Measurements from ENCODE around the gene VSIG4.
A peak's percentile ranks its signal among the peaks of the same experiment; 100 is the strongest.
"Not testable (repeated sequence)": the region's sequence is repeated elsewhere in the genome, so short reads cannot be mapped to it uniquely, and the experiment has no call there.

Gene VSIG4

GRCh38 chrX:66039944-66040343, at the start of gene VSIG4:
Gene VSIG4, minus strand, starts transcription at chrX:66040080. Its CDS starts 82 bp downstream, at chrX:66039998.
- no peak for DNase-seq

- no peak for DNase-seq
Observed at GRCh38 chrX:66076801-66077200, 36.9 kb upstream of the VSIG4 start.

GRCh38 chrX:66074920-66075879, 35.3 kb upstream of the VSIG4 start:
- DNase-seq: peak; percentile 43

GRCh38 chrX:66071126-66071525, 31.2 kb upstream of the VSIG4 start:
- no peak for DNase-seq

DNA sequence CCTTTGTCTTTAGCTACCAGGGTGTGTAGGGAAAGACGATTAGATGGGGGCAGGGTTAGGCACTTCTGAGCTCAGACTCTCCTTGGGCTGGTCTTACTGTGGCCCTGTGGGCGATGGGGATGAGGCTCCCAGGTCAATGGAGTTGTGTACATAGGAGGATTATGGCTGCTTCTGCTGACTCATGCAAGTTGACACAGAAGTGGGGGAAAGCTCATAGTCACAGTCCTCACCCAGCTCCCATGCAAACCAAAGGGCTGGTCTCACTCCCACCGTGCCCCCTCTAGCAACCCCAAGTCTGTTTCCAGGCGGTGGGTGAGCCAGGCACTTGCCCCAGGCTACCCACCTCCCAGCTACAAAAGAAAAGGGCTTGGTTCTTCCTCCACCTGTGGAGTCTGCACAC, 24.4 kb upstream of the VSIG4 start:
- no peak for DNase-seq

DNA sequence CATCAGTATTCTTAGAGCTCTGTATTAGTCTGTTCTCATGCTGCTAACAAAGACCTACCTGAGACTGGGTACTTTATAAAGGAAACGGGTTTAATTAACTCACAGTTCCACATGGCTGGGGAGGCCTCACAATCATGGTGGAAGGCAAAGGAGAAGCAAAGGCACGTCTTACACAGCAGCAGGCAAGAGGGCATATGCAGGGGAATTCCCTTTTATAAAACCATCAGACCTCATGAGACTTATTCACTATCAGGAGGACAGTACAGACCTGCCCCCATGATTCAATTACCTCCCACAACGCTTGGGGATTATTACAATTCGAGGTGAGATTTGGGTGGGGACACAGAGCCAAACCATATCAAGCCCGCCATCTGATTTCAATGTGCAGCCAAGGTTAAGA, 17.1 kb upstream of the VSIG4 start:
- DNase-seq: not testable (repeated sequence)

DNA sequence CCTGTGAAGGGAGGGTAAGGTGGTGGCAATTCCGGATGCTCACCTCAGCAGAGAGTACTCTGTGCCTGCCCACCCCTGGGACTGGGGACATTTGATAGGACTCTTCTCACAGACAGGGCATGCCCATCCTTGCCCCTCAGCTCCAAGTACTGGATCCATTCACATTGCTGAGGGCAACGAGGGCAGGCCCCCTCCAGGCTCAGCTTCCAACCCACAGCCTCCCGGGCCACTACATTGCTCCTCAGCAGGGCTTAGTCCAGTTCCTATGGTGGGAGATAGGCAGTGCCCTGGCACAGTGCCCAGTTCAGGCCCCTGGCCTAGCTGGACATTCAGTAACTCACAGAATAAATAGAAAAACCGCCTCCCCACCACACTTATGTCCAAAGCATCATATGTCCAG, 15.1 kb upstream of the VSIG4 start:
- DNase-seq: no peak

DNA sequence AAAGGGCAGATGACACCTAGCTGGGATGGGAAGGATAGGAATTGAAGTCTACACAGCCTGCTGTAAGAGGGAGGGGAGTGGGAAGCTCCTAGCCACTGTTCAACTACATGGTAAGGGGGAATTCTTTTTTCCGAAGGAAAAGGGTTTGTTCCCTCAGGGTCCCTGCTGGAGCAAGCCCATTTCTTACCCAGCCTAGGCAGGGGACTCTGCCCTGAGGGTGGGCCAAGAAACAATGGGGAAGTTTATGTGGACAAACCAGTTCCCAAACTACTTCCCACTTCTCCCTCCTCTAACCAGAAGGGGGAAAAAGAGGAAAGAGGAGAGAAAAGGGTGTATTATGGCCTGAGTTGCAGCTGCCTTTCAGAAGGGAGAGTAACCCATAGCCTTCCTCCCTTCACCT, 13.5 kb upstream of the VSIG4 start:
- no peak for DNase-seq

DNA sequence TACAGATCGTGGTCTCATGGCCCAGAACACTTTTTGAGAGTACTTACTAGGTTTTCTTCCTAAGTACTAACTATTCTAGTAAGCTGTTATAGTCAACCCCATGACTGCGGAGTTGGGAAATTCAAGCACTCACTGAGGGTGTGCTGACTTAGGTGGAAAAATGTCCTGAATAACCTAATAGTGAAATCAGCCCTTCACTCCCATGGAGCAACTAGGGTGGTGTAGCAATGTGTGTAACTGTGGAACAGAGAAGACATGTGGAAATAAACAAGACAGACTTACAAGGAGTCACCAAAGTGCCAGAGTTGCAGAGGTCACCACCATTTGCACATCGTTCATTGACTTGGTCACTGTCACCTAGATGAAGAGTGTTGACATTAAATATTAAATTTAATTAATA, 12.1 kb upstream of the VSIG4 start:
- no peak for DNase-seq

GRCh38 chrX:66050140-66050569, 10.3 kb upstream of the VSIG4 start:
- no peak for DNase-seq

- DNase-seq: no peak
Observed at GRCh38 chrX:66049056-66049455, 9.2 kb upstream of the VSIG4 start.

GRCh38 chrX:66046612-66047235, 6.8 kb upstream of the VSIG4 start:
- peak; percentile 35 to 36 for DNase-seq

- no peak for DNase-seq
Observed at GRCh38 chrX:66045894-66046293, 6.0 kb upstream of the VSIG4 start.

GRCh38 chrX:66043584-66043983, 3.7 kb upstream of the VSIG4 start:
- no peak for DNase-seq

GRCh38 chrX:66042307-66043077, 2.6 kb upstream of the VSIG4 start:
- DNase-seq: no peak

DNA sequence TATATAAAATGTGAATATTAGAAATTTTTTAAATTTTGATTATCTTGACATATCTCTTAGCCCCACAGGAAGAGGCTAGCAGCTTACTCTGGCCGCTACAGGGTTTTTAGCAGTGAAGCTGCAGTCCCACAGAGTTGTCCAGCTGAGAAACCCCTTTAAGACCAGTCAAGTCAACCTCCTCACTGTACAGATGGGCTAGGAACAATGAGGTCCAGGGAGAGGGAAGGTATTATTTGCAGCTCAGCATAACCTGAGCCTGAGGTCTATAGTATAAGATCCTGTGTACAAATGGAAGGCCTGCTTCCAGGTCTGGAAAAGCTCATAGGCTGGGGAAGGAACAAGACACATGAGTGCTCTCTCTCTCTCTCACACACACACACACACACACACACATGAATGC, 1.8 kb downstream of the VSIG4 start:
- DNase-seq: no peak

DNA sequence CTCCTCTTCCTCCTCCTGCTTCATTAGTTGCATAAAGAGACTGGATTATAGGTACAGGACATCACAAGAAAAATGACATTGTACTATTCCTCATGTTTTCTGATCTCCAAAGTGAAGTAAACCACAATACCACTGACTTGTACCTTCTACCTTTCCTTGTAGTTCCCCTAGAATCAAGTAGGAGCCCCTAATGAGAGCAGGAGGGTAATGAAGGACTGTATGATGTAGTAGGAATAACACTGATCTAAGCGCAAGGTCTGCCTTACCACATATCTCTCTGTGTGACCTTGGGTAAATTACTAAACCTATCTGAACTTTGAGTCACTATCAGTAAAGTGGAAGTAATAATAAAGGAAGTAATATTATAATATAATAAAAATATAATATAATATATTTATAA, 3.6 kb downstream of the VSIG4 start:
- no peak for DNase-seq

DNA sequence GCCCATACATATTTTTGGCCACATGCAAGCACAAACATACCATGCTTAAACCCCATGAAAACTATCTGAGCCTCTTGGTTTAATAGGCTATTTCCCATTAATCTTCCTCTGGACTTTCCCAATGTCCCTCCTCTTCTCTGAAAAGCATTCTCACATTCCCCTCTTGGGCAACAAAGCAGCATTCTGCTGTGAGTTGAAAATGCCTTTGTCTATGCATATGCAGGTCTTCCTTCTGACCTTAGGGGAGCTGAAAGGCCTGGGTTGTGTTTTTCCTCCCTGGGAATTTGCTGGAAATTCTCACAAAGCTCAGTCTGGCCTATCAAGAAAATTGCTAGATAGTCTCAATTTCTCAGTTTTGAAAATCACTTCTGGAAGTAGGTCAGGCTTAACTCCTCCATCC, 4.2 kb downstream of the VSIG4 start:
- DNase-seq: no peak

DNA sequence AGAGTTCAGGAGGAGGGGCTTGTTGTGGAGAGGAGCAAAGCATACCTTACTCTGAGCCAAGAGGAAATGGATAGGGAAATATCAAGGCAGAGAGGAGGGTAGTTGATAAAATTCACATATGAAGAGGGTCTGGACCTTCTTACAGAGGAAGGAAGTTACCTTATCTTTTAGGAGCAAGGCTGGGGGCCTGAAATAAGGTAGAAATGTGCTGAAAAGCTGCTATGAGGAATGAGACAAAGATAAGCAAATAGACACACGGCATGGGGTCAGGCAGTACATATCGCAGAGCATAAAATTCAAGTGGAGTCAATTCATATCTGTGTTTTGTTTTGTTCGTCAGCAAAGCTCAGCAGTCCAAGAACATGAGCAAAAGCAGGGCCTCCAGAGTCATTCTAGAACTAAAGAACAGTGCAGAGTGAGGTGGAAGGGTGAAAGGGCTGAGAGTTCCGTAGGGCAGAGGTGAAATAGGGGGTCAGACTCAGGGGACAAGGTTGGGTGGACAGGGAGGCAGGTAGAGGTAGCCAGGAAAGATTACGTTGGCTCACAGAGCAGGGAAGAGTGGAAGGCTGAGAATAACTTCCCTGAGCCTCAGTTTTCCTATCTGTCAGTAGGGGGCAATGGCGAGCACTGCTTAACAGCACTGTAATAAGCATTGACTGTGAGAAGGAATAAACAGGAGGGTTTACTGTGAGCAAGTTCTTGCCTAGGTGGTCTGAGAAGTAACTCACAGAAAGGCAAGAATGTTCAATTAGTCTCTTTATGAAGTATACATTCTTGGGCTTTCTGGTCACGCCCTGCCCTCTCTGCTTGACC, 9.2 kb downstream of the VSIG4 start:
- DNase-seq: peak; percentile 35 to 47

DNA sequence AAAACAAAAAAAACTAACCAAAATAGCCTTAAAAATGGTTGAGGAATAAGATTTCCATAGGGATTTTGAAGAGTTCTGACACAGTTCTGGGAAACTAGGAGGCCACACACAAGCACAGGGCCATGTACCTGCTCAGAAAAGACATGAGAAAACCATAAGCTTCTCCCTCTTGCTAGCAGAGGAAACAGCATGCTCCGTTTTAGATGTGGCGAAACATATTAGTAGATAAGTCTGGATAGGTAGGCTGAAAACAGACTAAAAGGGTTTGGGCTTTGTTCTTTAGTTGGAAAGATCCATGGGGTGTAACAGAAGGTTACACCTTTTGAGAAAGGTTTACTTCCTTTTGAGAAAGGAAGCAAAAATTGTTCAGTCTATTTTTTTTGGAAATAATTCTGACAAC, 10.9 kb downstream of the VSIG4 start:
- no peak for DNase-seq

GRCh38 chrX:66024570-66024969, 15.3 kb downstream of the VSIG4 start:
- DNase-seq: no peak

DNA sequence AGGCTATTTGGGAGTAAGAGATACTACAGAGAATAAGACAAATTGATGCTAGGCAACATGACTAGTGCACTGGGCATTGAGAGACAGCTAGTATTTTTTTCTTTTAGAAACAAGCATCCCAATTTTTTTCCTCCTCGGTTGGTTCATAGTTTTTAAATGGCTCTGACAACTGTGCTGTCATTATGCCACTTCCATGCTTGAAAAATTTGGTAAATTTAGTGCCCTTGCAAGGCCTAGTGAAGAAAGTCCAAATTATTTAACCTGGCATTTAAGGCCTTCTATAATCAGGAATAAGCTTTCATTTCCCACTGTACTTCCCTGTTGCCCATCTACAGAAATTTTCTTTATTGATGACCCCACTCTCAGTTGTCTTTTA, 15.8 kb downstream of the VSIG4 start:
- no peak for DNase-seq
